Measurements from ENCODE around the gene CACNA1G.

CACNA1G gene

GRCh38 chr17:50662632-50663225, 102.2 kb downstream of the CACNA1G start:
- no peak for TF ChIP-seq CTCF (IDR thresholded peaks at IDR 0.05; ENCODE audit: low read depth, low read length)
- DNase-seq (ENCODE audit: low read depth in 2 of 2): no peak
- H3K4me3 ChIP-seq (replicated peaks in 1 of 2; ENCODE audit: low read depth in 2 of 2, low read length in 2 of 2): no peak overlapping the region

- H3K4me3 ChIP-seq (replicated peaks in 1 of 2; ENCODE audit: low read depth in 2 of 2, low read length in 2 of 2): no peak overlapping the region
- no peak for DNase-seq (ENCODE audit: low read depth in 2 of 2)
- no peak for TF ChIP-seq CTCF (IDR thresholded peaks at IDR 0.05; ENCODE audit: low read depth, low read length)
Observed at GRCh38 chr17:50663812-50664374, 103.4 kb downstream of the CACNA1G start.

GRCh38 chr17:50664788-50665458, 104.4 kb downstream of the CACNA1G start:
- no peak for DNase-seq (ENCODE audit: low read depth in 2 of 2)
- TF ChIP-seq CTCF (IDR thresholded peaks at IDR 0.05; ENCODE audit: low read depth, low read length): no peak
- no peak overlapping the region for H3K4me3 ChIP-seq (replicated peaks in 1 of 2; ENCODE audit: low read depth in 2 of 2, low read length in 2 of 2)

- H3K4me3 ChIP-seq (replicated peaks in 1 of 2; ENCODE audit: low read depth in 2 of 2, low read length in 2 of 2): no peak overlapping the region
- TF ChIP-seq CTCF (IDR thresholded peaks at IDR 0.05; ENCODE audit: low read depth, low read length): no peak
- no peak for DNase-seq (ENCODE audit: low read depth in 2 of 2)
Observed at GRCh38 chr17:50665838-50666237, 105.3 kb downstream of the CACNA1G start.

GRCh38 chr17:50666316-50666715, 105.8 kb downstream of the CACNA1G start:
- no peak for TF ChIP-seq CTCF (IDR thresholded peaks at IDR 0.05; ENCODE audit: low read depth, low read length)
- DNase-seq (ENCODE audit: low read depth in 2 of 2): no peak
- H3K4me3 ChIP-seq (replicated peaks in 1 of 2; ENCODE audit: low read depth in 2 of 2, low read length in 2 of 2): no peak overlapping the region

- H3K4me3 ChIP-seq (replicated peaks in 1 of 2; ENCODE audit: low read depth in 2 of 2, low read length in 2 of 2): no peak overlapping the region
- TF ChIP-seq CTCF (IDR thresholded peaks at IDR 0.05; ENCODE audit: low read depth, low read length): no peak
- no peak for DNase-seq (ENCODE audit: low read depth in 2 of 2)
Observed at GRCh38 chr17:50667259-50668024, 106.9 kb downstream of the CACNA1G start.
